Activated T-cell treated with anti-CD3 and anti-CD28 coated beads for 1 hour (primary cell): ENCODE data around the gene RGS19.

Source experiments
- DNase-seq: peaks from one replicate; pipeline ENCODE4 v3.0.0-alpha.2; 2020; ENCODE audit warnings: low read depth

The RGS19 gene

GRCh38 chr20:64063389-64064144 lies 15.8 kb downstream of the RGS19 start:
- no peak for DNase-seq

GRCh38 chr20:64062596-64063388 lies 16.5 kb downstream of the RGS19 start, which contains the start of gene TCEA2:
TSS of gene TCEA2 (plus strand) at chr20:64063198. CDS start at chr20:64063313, 115 bp downstream.
- DNase-seq, result peak; percentile 92

GRCh38 chr20:64062276-64062595 lies 17.1 kb downstream of the RGS19 start:
- no peak for DNase-seq

- DNase-seq, result no peak
Measured at GRCh38 chr20:64058536-64058935, 20.8 kb downstream of the RGS19 start.

GRCh38 chr20:64057628-64058498 lies 21.5 kb downstream of the RGS19 start:
- peak; percentile 79 for DNase-seq

- DNase-seq, result no peak
Measured at GRCh38 chr20:64056889-64057627, 22.3 kb downstream of the RGS19 start.

- no peak for DNase-seq
Measured at GRCh38 chr20:64056639-64056888, 22.8 kb downstream of the RGS19 start.

- DNase-seq, result no peak
Measured at GRCh38 chr20:64055893-64056638, 23.3 kb downstream of the RGS19 start.

- no peak for DNase-seq
Measured at GRCh38 chr20:64055396-64055892, 23.9 kb downstream of the RGS19 start.

- no peak for DNase-seq
Measured at GRCh38 chr20:64053841-64054661, 25.3 kb downstream of the RGS19 start.

GRCh38 chr20:64052987-64053840 lies 26.1 kb downstream of the RGS19 start:
- no peak for DNase-seq

- no peak for DNase-seq
Measured at GRCh38 chr20:64052326-64052722, 27.0 kb downstream of the RGS19 start.

GRCh38 chr20:64051561-64052325 lies 27.6 kb downstream of the RGS19 start:
- no peak for DNase-seq

- no peak for DNase-seq
Measured at GRCh38 chr20:64051033-64051452, 28.3 kb downstream of the RGS19 start.

- DNase-seq, result no peak
Measured at GRCh38 chr20:64050261-64051032, 28.9 kb downstream of the RGS19 start.

GRCh38 chr20:64049878-64050260 lies 29.4 kb downstream of the RGS19 start:
- no peak for DNase-seq

- no peak for DNase-seq
Measured at GRCh38 chr20:64049060-64049877, 30.0 kb downstream of the RGS19 start, which contains the start of gene SOX18. TSS of gene SOX18 (minus strand) at chr20:64049639. CDS start at chr20:64049516, 123 bp downstream.
